ENCODE results near the gene DRAXIN.

DNA sequence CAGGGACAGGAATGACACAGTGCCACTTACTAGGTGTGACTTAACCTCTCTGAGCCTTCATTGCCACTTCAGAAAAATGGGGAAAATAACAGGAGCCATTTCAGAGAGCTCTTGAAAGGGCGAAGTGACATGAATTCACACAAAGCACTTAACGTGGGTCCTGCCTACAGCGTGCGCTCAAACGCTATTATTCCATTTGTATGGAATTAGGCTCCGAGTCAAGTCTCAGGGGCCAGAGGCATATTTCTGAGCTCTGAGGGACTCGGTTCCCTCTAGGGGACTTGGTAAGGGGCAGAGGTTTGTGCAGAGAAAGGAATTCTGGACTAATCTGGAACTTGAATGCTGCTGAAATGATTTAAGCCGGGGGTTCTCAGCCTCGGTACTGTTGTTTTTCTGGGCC is 14.1 kb downstream of the DRAXIN start:
- TF ChIP-seq POLR2A (IDR thresholded peaks at IDR 0.05) (no peak), POLR2AphosphoS5 (IDR thresholded peaks at IDR 0.05) (no peak), CTCF (IDR thresholded peaks at IDR 0.05) (no peak)
